Measurements from ENCODE around the gene KIAA0930.

The KIAA0930 gene

DNA sequence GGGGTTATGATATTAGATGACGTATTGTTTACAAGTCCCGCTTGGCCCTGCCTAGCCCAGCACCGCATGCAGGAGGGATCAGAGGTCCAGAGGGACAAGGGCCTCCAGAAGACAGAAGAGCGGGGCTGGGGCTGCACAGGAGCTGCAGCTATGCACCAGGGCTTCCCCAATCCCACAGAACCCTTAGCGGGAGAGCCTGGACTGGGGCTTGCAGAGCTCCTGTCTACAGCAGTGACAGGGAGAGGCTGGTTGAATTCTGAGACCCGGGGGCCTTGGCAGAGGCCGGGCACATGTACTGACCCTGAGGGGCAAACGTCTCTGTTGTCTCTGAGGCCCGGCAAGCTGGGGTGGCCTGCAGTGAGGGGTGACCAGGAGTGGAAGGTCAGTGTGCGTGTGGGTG is 6.9 kb downstream of the KIAA0930 start:
- Histone ChIP-seq H3K27ac (ENCODE audit: low read depth, low read length, poor library complexity, severe bottlenecking) (no peak overlapping the region), H3K9me2 (ENCODE audit: low read depth, low read length) (no peaks in the 10 kb centered on the region), H3K4me1 (ENCODE audit: insufficient read depth, low read length, severe bottlenecking) (peaks cover 24% of the 10 kb centered on the region), H3K4me2 (ENCODE audit: low read length) (no peak overlapping the region), H3K4me3 (ENCODE audit: low read depth, low read length, poor library complexity, severe bottlenecking) (no peak overlapping the region), H2AFZ (ENCODE audit: low read length) (no peak overlapping the region), H3K9me3 (ENCODE audit: low read length) (no peaks in the 10 kb centered on the region), H3F3A (ENCODE audit: insufficient read depth, low read length) (no peaks in the 10 kb centered on the region), H3K36me3 (ENCODE audit: insufficient read depth, low read length) (peaks cover 6% of the 10 kb centered on the region; the same call in 1 of the 2 replicates), H3K27me3 (ENCODE audit: insufficient read depth, low read length) (no peaks in the 10 kb centered on the region), H3K79me2 (ENCODE audit: insufficient read depth, low read length) (no peaks in the 10 kb centered on the region), H4K20me1 (ENCODE audit: insufficient read depth, low read length) (no peaks in the 10 kb centered on the region), H3K9ac (ENCODE audit: low read length) (no peak overlapping the region)
- TF ChIP-seq EZH2 (IDR thresholded peaks at IDR 0.05; ENCODE audit: borderline replicate concordance, low read length) (no peak), CTCF (IDR thresholded peaks at IDR 0.05; ENCODE audit: low read length) (no peak)

GRCh38 chr22:45233386-45233785 is 7.3 kb downstream of the KIAA0930 start:
- H3K4me3 ChIP-seq (ENCODE audit: low read depth, low read length, poor library complexity, severe bottlenecking): no peak overlapping the region
- no peaks in the 10 kb centered on the region for H3K27me3 ChIP-seq (ENCODE audit: insufficient read depth, low read length)
- no peak for TF ChIP-seq CTCF (IDR thresholded peaks at IDR 0.05; ENCODE audit: low read length)
- no peak for TF ChIP-seq EZH2 (IDR thresholded peaks at IDR 0.05; ENCODE audit: borderline replicate concordance, low read length)
- H4K20me1 ChIP-seq (ENCODE audit: insufficient read depth, low read length): no peaks in the 10 kb centered on the region
- H3K36me3 ChIP-seq (ENCODE audit: insufficient read depth, low read length): 0 out of 2 replicates have a peak, but pooled peaks cover 2% of the 10 kb centered on the region
- H3F3A ChIP-seq (ENCODE audit: insufficient read depth, low read length): no peaks in the 10 kb centered on the region
- H3K27ac ChIP-seq (ENCODE audit: low read depth, low read length, poor library complexity, severe bottlenecking): no peak overlapping the region
- H3K4me1 ChIP-seq (ENCODE audit: insufficient read depth, low read length, severe bottlenecking): peaks cover 24% of the 10 kb centered on the region
- H3K9me3 ChIP-seq (ENCODE audit: low read length): no peaks in the 10 kb centered on the region
- H3K9ac ChIP-seq (ENCODE audit: low read length): no peak overlapping the region
- no peak overlapping the region for H3K4me2 ChIP-seq (ENCODE audit: low read length)
- H3K9me2 ChIP-seq (ENCODE audit: low read depth, low read length): no peaks in the 10 kb centered on the region
- no peak overlapping the region for H2AFZ ChIP-seq (ENCODE audit: low read length)
- no peaks in the 10 kb centered on the region for H3K79me2 ChIP-seq (ENCODE audit: insufficient read depth, low read length)

GRCh38 chr22:45231293-45231692 is 9.4 kb downstream of the KIAA0930 start:
- Histone ChIP-seq H3K79me2 (ENCODE audit: insufficient read depth, low read length) (no peaks in the 10 kb centered on the region), H3K4me2 (ENCODE audit: low read length) (no peak overlapping the region), H3K36me3 (ENCODE audit: insufficient read depth, low read length) (no peaks in the 10 kb centered on the region), H2AFZ (ENCODE audit: low read length) (no peak overlapping the region), H3K9ac (ENCODE audit: low read length) (no peak overlapping the region), H3K4me3 (ENCODE audit: low read depth, low read length, poor library complexity, severe bottlenecking) (no peak overlapping the region), H3K27me3 (ENCODE audit: insufficient read depth, low read length) (no peaks in the 10 kb centered on the region), H3K9me2 (ENCODE audit: low read depth, low read length) (no peaks in the 10 kb centered on the region), H4K20me1 (ENCODE audit: insufficient read depth, low read length) (no peaks in the 10 kb centered on the region), H3F3A (ENCODE audit: insufficient read depth, low read length) (no peaks in the 10 kb centered on the region), H3K9me3 (ENCODE audit: low read length) (no peaks in the 10 kb centered on the region), H3K27ac (ENCODE audit: low read depth, low read length, poor library complexity, severe bottlenecking) (no peak overlapping the region), H3K4me1 (ENCODE audit: insufficient read depth, low read length, severe bottlenecking) (peaks cover 17% of the 10 kb centered on the region)
- TF ChIP-seq CTCF (IDR thresholded peaks at IDR 0.05; ENCODE audit: low read length): no peak
